NB4 (cell line): ENCODE data around the gene EID1.

ENCODE experiments used
- DNase-seq: peaks from one replicate; pipeline ENCODE4 v3.0.0; 2010; ENCODE audit warnings: low read depth
- H3K4me3 ChIP-seq: one replicate; pipeline ENCODE4 v1.5.1; 2011; ENCODE audit warnings: mild to moderate bottlenecking, low read depth, low read length, moderate library complexity
- MYC ChIP-seq: IDR thresholded peaks from 2 replicates; pipeline ENCODE4 v1.6.1; 2011; ENCODE audit warnings: low read depth, low read length
- POLR2A ChIP-seq: IDR thresholded peaks from 2 replicates; pipeline ENCODE4 v1.6.1; 2011; ENCODE audit warnings: mild to moderate bottlenecking; ENCODE audit not compliant: insufficient read length; ENCODE audit errors: extremely low read depth
- TF ChIP-seq, protein P1 (sequence below): IDR thresholded peaks from 2 replicates; pipeline ENCODE4 v1.6.1; 2011; ENCODE audit warnings: low read depth, low read length
- TF ChIP-seq, protein P2 (sequence below): IDR thresholded peaks from one replicate; pipeline ENCODE4 v1.5.1; 2012; ENCODE audit warnings: low read depth, low read length

Gene EID1, protein sequence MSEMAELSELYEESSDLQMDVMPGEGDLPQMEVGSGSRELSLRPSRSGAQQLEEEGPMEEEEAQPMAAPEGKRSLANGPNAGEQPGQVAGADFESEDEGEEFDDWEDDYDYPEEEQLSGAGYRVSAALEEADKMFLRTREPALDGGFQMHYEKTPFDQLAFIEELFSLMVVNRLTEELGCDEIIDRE

DNA sequence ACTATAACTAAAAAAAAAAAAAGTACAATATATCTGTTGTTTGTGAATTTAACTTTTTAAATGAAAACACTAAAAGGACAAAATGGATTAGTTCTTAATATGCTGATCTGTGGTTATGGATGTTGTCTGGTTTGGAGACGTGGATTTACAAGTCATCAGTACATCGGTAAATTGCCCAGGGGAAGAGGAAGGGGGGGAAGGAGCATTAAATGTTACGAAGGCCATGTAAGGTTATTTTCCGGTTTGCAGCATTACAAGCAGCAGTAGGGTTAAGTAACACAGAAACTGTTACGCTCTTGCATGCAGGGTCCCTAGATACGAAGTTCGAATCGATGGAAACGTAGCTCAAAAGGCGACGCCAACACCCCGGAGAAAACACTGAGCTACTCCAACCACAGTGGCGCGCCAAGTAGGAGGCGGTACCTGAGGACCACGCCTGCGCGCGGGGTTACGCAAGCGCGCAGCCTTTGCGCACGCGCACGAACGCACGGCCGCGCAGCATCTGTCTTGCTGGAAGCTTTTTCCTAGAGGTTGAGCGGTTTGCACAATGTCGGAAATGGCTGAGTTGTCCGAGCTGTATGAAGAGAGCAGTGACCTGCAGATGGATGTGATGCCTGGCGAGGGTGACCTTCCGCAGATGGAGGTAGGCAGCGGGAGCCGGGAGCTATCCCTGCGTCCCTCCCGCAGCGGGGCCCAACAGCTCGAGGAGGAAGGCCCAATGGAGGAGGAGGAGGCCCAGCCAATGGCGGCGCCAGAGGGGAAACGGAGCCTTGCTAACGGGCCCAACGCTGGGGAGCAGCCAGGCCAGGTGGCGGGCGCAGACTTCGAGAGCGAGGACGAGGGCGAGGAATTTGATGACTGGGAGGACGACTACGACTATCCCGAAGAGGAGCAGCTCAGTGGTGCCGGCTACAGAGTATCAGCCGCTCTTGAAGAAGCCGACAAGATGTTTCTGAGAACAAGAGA is at the start of gene EID1:
Gene EID1 (plus strand): TSS at position 505 of the 966 bp plus-strand sequence. CDS start 43 bp downstream, at position 548.
- peak; percentile 97 for DNase-seq
- peak within 1 kb of the TSS; percentile 91 for H3K4me3 ChIP-seq
- TF ChIP-seq POLR2A (peak; percentile 96), MYC (peak; percentile 94)
- TF ChIP-seq, protein P1, sequence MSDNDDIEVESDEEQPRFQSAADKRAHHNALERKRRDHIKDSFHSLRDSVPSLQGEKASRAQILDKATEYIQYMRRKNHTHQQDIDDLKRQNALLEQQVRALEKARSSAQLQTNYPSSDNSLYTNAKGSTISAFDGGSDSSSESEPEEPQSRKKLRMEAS = peak; percentile 81
- TF ChIP-seq, protein P2, sequence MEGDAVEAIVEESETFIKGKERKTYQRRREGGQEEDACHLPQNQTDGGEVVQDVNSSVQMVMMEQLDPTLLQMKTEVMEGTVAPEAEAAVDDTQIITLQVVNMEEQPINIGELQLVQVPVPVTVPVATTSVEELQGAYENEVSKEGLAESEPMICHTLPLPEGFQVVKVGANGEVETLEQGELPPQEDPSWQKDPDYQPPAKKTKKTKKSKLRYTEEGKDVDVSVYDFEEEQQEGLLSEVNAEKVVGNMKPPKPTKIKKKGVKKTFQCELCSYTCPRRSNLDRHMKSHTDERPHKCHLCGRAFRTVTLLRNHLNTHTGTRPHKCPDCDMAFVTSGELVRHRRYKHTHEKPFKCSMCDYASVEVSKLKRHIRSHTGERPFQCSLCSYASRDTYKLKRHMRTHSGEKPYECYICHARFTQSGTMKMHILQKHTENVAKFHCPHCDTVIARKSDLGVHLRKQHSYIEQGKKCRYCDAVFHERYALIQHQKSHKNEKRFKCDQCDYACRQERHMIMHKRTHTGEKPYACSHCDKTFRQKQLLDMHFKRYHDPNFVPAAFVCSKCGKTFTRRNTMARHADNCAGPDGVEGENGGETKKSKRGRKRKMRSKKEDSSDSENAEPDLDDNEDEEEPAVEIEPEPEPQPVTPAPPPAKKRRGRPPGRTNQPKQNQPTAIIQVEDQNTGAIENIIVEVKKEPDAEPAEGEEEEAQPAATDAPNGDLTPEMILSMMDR = no peak

DNA sequence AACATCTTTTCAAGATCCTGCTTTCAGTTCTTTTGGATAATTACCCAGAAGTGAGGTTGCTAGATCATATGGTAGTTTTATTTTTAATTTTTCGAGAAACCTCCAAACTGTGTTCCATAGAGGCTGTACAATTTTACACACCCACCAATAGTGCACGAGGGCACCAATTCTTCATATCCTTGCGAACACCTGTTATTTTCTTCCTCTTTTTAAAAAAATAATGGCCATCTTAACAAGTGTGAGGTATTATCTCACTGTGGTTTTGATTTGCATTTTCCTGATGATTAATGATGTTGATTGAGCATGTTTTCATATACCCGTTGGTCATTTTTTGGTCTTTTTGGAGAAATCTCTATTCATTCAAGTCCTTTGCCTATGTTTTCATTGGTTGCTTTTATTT is 49.5 kb upstream of the EID1 start:
- no peak overlapping the region for H3K4me3 ChIP-seq
- TF ChIP-seq MYC (no peak), POLR2A (no peak)
- TF ChIP-seq, protein P1 = no peak
- TF ChIP-seq, protein P2 = no peak
- no peak for DNase-seq

DNA sequence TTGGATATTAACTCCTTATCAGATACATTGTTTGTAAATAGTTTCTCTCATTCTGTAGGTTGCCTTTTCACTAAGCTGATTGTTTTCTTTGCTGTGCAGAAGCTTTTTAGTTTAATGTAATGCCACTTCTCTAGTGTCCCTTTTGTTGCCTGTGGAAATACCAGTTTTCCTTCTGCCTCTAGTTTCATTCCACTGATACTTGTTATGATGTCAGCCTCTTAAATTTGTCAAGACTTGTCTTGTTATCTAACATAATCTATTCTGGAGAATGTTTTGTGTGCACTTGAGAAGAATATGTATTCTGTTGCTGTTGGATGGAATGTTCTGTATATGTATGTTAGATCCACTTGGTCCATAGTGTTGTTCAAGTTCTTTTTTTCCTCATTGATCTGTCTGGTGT is 49.0 kb upstream of the EID1 start:
- DNase-seq = no peak
- no peak for TF ChIP-seq POLR2A
- TF ChIP-seq MYC = no peak
- TF ChIP-seq, protein P1 = no peak
- TF ChIP-seq, protein P2 = no peak
- H3K4me3 ChIP-seq = no peak overlapping the region

DNA sequence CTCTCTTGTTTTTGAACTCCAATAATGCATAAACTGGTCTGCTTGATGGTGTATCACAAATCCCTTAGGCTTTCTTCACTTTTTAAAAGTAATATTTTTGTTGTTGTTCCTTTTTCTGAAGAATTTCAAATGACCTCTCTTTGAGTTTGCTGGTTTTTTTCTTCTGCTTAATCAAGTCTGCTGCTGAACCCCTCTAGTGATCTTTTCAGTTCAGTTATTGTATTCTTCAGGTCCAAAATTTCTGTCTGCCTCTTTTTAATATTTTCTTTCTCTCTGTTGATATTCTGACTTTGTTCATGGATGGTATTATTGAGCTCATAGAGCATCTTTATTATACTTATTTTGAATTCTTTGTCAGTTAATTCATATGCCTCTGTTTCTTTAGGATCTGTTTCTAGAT is 45.3 kb upstream of the EID1 start:
- DNase-seq = no peak
- TF ChIP-seq, protein P2 = no peak
- TF ChIP-seq, protein P1 = no peak
- H3K4me3 ChIP-seq = no peak overlapping the region

DNA sequence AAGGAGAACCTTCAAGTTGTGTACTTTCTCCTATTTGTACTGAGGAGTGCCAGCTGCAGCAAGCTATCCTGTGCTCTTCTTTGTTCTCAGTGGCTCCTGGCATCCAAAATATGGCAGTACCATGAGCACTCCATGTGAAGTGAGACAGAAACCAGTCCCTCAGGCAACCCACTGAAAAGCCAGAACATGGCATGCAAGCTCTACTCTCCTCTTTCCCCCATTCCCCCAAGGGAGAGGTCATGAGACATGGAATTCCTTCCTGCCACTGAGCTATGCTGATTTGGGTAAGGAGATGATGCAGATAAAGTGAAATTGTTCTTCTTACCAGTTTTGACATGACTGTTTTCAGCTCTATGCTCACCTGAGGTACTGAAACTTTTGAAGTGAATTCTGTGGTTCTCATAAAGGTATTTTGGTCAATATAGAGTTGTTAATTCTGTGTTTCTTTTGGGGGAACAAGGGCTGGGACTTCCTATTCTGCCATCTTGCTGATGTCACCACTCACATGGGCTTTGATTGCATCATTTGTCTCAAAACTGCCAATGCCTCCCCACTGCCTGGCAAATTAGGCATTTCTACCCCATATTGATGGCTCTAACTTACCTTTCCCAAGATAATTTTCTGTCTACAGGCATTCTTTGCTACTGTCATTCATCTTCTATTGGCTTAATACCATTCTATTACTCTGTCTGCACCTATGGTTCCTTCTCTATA is 44.3 kb upstream of the EID1 start:
- TF ChIP-seq, protein P1 = no peak
- TF ChIP-seq, protein P2 = no peak
- no peak overlapping the region for H3K4me3 ChIP-seq
- DNase-seq = no peak
